Occipital lobe (tissue), 2 donors: ENCODE results near the gene COX7A2L. TPM values are rescaled to one million over a fixed set of nuclear protein-coding genes. Genes with fewer than 3 reads are reported as not detected.
"Not testable (repeated sequence)": the region's sequence is repeated elsewhere in the genome, so short reads cannot be mapped to it uniquely, and the experiment has no call there.

Experiments used
- DNase-seq: peaks from one replicate; lab custom pipeline; 2025; lab: John Stamatoyannopoulos, UW
- total RNA-seq: library from RNA; depleted of rRNA; stranded (reverse); fragments of >200 nt; gene quantifications from one replicate; pipeline ENCODE4 v1.2.3, GENCODE V29; 2014

COX7A2L gene
- total RNA-seq, 1 donor from 2014 or later = 145 TPM

- no peak for DNase-seq
These were observed 8.0 kb upstream of the COX7A2L start for GRCh38 chr2:42368817-42369531.

GRCh38 chr2:42367835-42368234 is 6.8 kb upstream of the COX7A2L start:
- no peak for DNase-seq

GRCh38 chr2:42366411-42366810 is 5.4 kb upstream of the COX7A2L start:
- DNase-seq = no peak

- DNase-seq = no peak
These were observed 3.6 kb upstream of the COX7A2L start for GRCh38 chr2:42364658-42365057.

- DNase-seq = no peak
These were observed 2.4 kb upstream of the COX7A2L start for GRCh38 chr2:42363413-42363812.

GRCh38 chr2:42361728-42362283 is 789 bp upstream of the COX7A2L start:
- no peak for DNase-seq

- DNase-seq = no peak
These were observed 526 bp downstream of the COX7A2L start for GRCh38 chr2:42360493-42360889.

- DNase-seq = no peak
These were observed 993 bp downstream of the COX7A2L start for GRCh38 chr2:42359965-42360483.

- no peak for DNase-seq
These were observed 1.6 kb downstream of the COX7A2L start for GRCh38 chr2:42359304-42359964.

DNA sequence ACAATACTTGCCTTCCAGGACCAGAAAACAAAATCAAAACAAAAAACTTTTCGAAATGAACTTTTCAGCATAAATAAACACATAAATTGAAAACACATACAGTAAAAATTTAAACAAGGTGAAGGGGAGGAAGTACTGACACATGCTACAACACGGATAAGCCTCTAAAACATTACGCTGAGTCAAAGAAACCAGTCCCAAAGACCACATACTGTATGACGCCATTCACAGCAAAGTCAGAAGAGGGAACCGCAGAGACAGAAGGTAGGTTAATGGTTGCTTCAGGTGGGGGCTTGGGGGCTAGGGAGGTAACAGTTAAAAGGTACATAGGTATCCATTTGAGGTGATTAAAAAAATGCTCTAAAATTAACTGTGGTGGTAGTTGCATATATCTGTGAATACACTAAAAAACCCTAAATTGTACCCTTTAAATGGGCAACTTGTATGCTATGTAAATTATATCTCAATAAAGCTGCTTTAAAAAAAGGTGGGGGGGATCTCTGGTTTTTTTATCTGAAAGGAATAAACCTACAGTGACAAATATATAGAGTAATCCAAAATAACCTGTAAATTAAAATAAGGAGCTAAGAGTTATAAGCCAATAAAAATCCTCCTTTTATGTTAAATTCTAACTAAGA is 7.1 kb downstream of the COX7A2L start:
- DNase-seq = no peak

DNA sequence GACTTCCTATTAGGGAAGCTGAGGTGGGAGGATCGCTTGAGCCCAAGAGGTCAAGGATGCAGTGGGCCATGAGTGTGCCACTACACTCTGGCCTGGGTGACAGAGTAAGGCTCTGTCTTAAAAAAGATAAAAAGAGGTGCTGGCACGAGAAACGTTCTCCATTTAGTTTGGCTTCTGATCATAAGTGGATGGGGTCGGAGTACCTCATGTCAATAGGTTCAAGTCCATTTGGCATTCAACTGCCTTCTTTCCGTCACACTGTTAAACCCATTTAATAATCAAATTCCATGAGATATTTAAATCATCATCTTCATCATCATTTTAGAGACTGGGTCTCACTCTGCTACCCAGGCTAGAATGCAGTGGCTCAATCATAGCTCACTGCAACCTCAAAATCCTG is 9.2 kb downstream of the COX7A2L start:
- no peak for DNase-seq

- no peak for DNase-seq
These were observed 10.5 kb downstream of the COX7A2L start for GRCh38 chr2:42350434-42351063.

- no peak for DNase-seq
These were observed 12.8 kb downstream of the COX7A2L start for GRCh38 chr2:42348113-42348805.

DNA sequence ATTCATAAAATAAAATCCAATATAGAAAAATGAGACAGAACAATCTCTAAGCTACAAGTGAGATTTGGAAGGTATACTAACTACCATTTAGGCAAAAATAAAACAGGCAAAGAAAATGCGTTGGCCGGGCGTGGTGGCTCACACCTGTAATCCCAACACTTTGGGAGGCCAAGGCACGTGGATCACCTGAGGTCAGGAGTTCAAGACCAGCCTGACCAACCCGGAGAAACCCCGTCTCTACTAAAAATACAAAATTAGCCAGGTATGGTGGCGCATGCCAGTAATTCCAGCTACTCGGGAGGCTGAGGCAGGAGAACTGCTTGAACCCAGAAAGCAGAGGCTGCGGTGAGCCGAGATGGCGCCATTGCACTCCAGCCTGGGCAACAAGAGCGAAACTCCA is 13.5 kb downstream of the COX7A2L start:
- not testable (repeated sequence) for DNase-seq

DNA sequence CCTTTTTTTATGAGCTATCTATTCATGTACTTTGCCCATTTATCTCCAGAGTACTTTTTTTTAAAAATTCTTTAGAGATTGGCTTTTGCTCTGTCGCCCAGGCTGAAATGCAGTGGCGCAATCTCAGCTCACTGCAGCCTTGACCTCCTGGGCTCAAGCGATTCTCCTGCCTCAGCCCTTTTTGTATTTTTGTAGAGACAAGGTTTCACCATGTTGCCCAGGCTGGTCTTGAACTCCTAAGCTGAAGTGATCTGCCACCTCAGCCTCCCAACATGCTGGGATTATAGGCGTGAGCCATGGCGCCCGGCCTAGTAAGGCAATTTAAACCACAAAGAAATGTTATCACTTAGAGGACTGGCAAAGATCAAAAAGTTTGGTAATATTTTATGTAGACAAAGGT is 14.2 kb downstream of the COX7A2L start:
- DNase-seq = not testable (repeated sequence)

DNA sequence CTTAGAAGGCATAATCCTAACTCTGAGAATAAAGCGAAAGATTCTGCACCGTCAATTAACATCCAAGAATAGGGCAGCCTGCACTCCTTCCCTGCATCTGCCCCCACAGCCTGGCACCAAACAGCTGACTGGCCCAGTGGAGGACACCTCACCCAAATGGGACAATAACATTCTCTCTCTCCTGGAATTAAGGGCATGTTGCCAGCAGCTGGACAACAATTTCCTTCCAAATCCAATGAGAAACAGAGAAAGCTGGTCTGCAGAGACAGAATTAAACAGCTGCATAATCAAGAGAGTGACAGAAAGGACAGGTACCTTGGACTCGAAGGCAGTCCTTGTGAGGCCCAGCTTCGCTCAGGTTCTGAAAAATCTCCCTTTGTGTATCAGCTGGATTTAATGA is 15.0 kb downstream of the COX7A2L start:
- no peak for DNase-seq

- no peak for DNase-seq
These were observed 18.2 kb downstream of the COX7A2L start for GRCh38 chr2:42342795-42343241.

GRCh38 chr2:42342061-42342794 is 18.8 kb downstream of the COX7A2L start:
- no peak for DNase-seq

DNA sequence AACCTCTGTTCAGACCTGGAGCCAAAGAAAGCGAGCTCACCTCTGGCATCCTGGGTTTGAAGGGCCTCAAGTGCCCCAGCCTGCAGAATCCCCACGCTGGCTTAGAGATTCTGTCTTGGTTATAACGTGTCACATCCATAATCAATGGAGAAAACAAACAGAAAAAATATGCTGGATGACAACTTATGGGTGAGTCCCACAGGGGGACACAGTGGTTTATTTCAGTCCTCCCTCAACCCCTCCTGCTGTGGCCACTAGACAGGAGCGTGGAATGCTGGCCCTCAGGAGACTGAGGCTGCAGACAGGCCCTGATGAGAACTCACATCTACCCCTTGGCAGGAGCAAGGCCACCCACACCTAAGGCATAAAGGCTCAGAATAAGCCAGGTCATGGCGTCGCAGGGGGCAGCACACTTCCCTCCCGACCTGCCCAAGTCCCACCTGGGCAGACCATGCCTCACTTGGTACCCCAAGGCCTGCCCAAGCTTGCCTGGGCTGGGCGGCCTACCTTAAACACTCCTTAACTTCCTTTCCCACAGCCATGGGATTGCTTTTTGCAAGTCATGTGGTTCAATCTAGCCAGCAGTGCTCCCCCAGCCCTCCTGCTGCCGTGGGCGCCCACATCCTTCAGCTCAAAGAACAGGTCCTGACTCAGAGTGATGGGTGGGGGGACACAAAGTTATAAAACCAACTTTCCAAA is 19.9 kb downstream of the COX7A2L start:
- no peak for DNase-seq
